GM18519 (cell line): ENCODE measurements around the gene GSTT2.

Experiments used
- ATAC-seq: cut with Tn5 transposase; IDR thresholded peaks from one replicate; pipeline ENCODE4 v1.9.1; 2021; ENCODE audit warnings: mild to moderate bottlenecking, moderate library complexity; ENCODE audit not compliant: unreplicated experiment, low FRiP score

GSTT2 gene

GRCh38 chr22:24007253-24008021 lies 27.5 kb downstream of the GSTT2 start:
- no peak for ATAC-seq

GRCh38 chr22:24008022-24008283 lies 28.0 kb downstream of the GSTT2 start:
- no peak for ATAC-seq

GRCh38 chr22:24008381-24009226 lies 28.7 kb downstream of the GSTT2 start:
- ATAC-seq, result no peak

- no peak for ATAC-seq
Observed at GRCh38 chr22:24009227-24010017, 29.5 kb downstream of the GSTT2 start.

- no peak for ATAC-seq
Observed at GRCh38 chr22:24010018-24010391, 30.1 kb downstream of the GSTT2 start.

- no peak for ATAC-seq
Observed at GRCh38 chr22:24011735-24012068, 31.8 kb downstream of the GSTT2 start.

GRCh38 chr22:24016156-24016555 lies 36.2 kb downstream of the GSTT2 start:
- no peak for ATAC-seq

- no peak for ATAC-seq
Observed at GRCh38 chr22:24021304-24021703, 41.4 kb downstream of the GSTT2 start.

GRCh38 chr22:24023204-24023789 lies 43.4 kb downstream of the GSTT2 start:
- ATAC-seq, result no peak

- ATAC-seq, result no peak
Observed at GRCh38 chr22:24024354-24024753, 44.4 kb downstream of the GSTT2 start.

- ATAC-seq, result no peak
Observed at GRCh38 chr22:24025475-24025874, 45.5 kb downstream of the GSTT2 start.

- ATAC-seq, result no peak
Observed at GRCh38 chr22:24026056-24026455, 46.1 kb downstream of the GSTT2 start.

GRCh38 chr22:24026733-24027132 lies 46.8 kb downstream of the GSTT2 start:
- ATAC-seq, result no peak

GRCh38 chr22:24027389-24027975 lies 47.5 kb downstream of the GSTT2 start:
- no peak for ATAC-seq

GRCh38 chr22:24027991-24028390 lies 48.1 kb downstream of the GSTT2 start:
- no peak for ATAC-seq

- no peak for ATAC-seq
Observed at GRCh38 chr22:24028533-24028932, 48.6 kb downstream of the GSTT2 start.

- ATAC-seq, result no peak
Observed at GRCh38 chr22:24029304-24029703, 49.4 kb downstream of the GSTT2 start.

- no peak for ATAC-seq
Observed at GRCh38 chr22:24030186-24030702, 50.3 kb downstream of the GSTT2 start.
